PC-9 (cell line): ENCODE measurements around the gene PPP2R2C. TPM values are rescaled to one million over a fixed set of nuclear protein-coding genes. Genes with fewer than 3 reads are reported as not detected.
A peak's percentile ranks its signal among the peaks of the same experiment; 100 is the strongest.

ENCODE experiments used
- BruUV-seq: library from RNA; stranded (reverse); fragments of 400-500 nt; replicated peaks from 2 replicates; lab custom pipeline; 2021; lab: Mats Ljungman, UMichigan
- CTCF ChIA-PET: fragments of 300-600 bp; sonication (Branson Sonifier 250); formaldehyde crosslinking; loops from one replicate; lab custom pipeline; 2022; ENCODE audit warnings: antibody characterized with exemption; lab: Charles Lee
- POLR2A ChIA-PET: fragments of 300-600 bp; sonication (Branson Sonifier 250); formaldehyde crosslinking; loops from one replicate; lab custom pipeline; 2022; ENCODE audit warnings: antibody characterized with exemption; ENCODE audit not compliant: unreplicated experiment; lab: Charles Lee
- DNase-seq, 2 experiments: peaks; one replicate each; pipeline versions ENCODE4 v3.0.0 to v3.0.0-alpha.2; 2015 to 2022; ENCODE audit warnings: mixed read lengths in 1 of 2
- H2AFZ ChIP-seq: fragments of 200-600 bp; sonication (generic); 2 replicates; pipeline ENCODE4 v1.8.1; 2017; ENCODE audit warnings: antibody characterized with exemption
- H3F3A ChIP-seq: fragments of 200-600 bp; sonication (generic); 2 replicates; pipeline ENCODE4 v1.8.1; 2017; ENCODE audit warnings: antibody characterized with exemption, mild to moderate bottlenecking, low read depth; ENCODE audit not compliant: insufficient read depth
- H3K27ac ChIP-seq: fragments of 200-600 bp; sonication (generic); 2 replicates; pipeline ENCODE4 v1.6.1; 2016; ENCODE audit warnings: mixed run types
- H3K27me3 ChIP-seq: fragments of 200-600 bp; sonication (generic); 2 replicates; pipeline ENCODE4 v1.6.1; 2016; ENCODE audit warnings: low read depth, mixed run types; ENCODE audit not compliant: insufficient read depth
- H3K36me3 ChIP-seq: fragments of 200-600 bp; sonication (generic); 2 replicates; pipeline ENCODE4 v1.6.1; 2016; ENCODE audit warnings: low read depth, mixed run types
- H3K4me1 ChIP-seq: fragments of 200-600 bp; sonication (generic); replicated peaks from 2 replicates; pipeline ENCODE4 v1.6.1; 2016; ENCODE audit warnings: mixed run types; ENCODE audit not compliant: insufficient read depth
- H3K4me2 ChIP-seq: fragments of 200-600 bp; sonication (generic); 2 replicates; pipeline ENCODE4 v1.6.1; 2017; ENCODE audit warnings: mixed run types
- H3K4me3 ChIP-seq: fragments of 200-600 bp; sonication (generic); 2 replicates; pipeline ENCODE4 v1.6.1; 2016; ENCODE audit warnings: mixed run types
- H3K79me2 ChIP-seq: fragments of 200-600 bp; sonication (generic); 2 replicates; pipeline ENCODE4 v1.6.1; 2017; ENCODE audit warnings: low read depth, mixed run types
- H3K9me2 ChIP-seq: fragments of 200-600 bp; sonication (generic); 2 replicates; pipeline ENCODE4 v1.8.1; 2017; ENCODE audit warnings: mild to moderate bottlenecking; ENCODE audit not compliant: insufficient read depth
- H3K9me3 ChIP-seq: fragments of 200-600 bp; sonication (generic); 2 replicates; pipeline ENCODE4 v1.8.1; 2016; ENCODE audit warnings: low read depth; ENCODE audit not compliant: insufficient read depth
- H4K20me1 ChIP-seq: fragments of 200-600 bp; sonication (generic); 2 replicates; pipeline ENCODE4 v1.8.1; 2017; ENCODE audit not compliant: insufficient read depth
- EZH2 ChIP-seq: fragments of 200-600 bp; sonication (generic); IDR thresholded peaks from 2 replicates; pipeline ENCODE4 v1.8.0; 2017; ENCODE audit warnings: antibody characterized with exemption, low read depth
- intact Hi-C: fragments of 100-400 bp; cut with micrococcal nuclease; formaldehyde crosslinking; loops from one replicate; pipeline ENCODE4 v1.10.0; 2022; ENCODE audit not compliant: unreplicated experiment
- total RNA-seq: library from RNA; stranded (reverse); gene quantifications from 2 replicates; pipeline ENCODE4 v1.2.3, GENCODE V29; 2021
- TF ChIP-seq, protein P1 (sequence below): fragments of 200-600 bp; sonication (generic); conservative IDR thresholded peaks from 2 replicates; pipeline ENCODE4 v1.6.1; 2017; ENCODE audit warnings: mixed run types, antibody characterized with exemption, mild to moderate bottlenecking, moderate library complexity

PPP2R2C gene
- total RNA-seq, 1 experiment from 2014 or later = 40.9 TPM

DNA sequence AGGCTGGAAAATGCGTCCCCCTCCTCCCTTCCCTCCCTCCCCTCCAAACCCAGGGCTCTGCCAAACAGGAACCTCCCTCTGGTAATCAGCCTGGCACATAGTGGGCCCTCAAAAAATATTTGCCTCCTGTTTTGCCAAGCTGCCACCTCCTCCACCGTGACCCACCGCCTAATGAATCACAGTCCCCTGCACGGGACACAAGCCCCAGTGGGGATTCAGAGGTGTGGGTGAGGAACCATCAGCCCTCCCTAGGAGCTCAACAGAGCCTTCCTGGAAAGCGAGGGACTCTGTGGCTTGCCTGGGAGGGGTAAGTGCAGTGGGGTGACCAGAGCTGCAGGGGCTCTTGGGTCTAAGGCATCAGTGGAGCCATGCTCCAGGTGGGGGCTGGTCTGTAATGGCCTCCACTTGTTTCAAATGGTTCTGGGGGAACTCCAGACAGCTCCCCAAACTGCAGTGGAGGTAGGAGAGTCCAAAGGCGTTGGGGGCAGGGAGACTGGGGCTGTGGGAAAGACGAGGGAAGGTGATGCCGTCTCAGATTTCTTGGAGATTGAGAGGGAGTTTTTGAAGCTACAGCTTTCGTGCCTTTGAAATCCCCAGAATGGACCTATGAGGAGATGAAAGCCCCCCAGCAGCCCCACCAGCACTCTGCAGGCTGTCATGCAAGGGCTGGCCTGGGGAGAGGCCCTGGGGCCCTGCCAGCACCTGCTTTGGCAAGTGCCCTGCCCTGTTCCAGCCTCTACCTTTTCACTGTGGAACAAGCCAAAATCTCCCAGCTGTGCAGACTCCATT is 1.0 kb upstream of the PPP2R2C start:
- H3K36me3 ChIP-seq = no peaks in the 10 kb centered on the region
- H2AFZ ChIP-seq = no peak overlapping the region
- CTCF ChIA-PET = interaction anchor here (0.6 to 0.7 kb wide), 2 partner anchors 74 to 191 kb away, joined by 3 to 10 read pairs; no protein-coding TSS in a partner anchor
- no peak overlapping the region for H3K27ac ChIP-seq
- H3K27me3 ChIP-seq = no peaks in the 10 kb centered on the region
- H3K79me2 ChIP-seq = peaks cover 24% of the 10 kb centered on the region
- H3K9me2 ChIP-seq = no peaks in the 10 kb centered on the region
- H4K20me1 ChIP-seq = no peaks in the 10 kb centered on the region
- TF ChIP-seq, protein P1, sequence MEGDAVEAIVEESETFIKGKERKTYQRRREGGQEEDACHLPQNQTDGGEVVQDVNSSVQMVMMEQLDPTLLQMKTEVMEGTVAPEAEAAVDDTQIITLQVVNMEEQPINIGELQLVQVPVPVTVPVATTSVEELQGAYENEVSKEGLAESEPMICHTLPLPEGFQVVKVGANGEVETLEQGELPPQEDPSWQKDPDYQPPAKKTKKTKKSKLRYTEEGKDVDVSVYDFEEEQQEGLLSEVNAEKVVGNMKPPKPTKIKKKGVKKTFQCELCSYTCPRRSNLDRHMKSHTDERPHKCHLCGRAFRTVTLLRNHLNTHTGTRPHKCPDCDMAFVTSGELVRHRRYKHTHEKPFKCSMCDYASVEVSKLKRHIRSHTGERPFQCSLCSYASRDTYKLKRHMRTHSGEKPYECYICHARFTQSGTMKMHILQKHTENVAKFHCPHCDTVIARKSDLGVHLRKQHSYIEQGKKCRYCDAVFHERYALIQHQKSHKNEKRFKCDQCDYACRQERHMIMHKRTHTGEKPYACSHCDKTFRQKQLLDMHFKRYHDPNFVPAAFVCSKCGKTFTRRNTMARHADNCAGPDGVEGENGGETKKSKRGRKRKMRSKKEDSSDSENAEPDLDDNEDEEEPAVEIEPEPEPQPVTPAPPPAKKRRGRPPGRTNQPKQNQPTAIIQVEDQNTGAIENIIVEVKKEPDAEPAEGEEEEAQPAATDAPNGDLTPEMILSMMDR = no peak
- no peak for TF ChIP-seq EZH2
- intact Hi-C loops = loop anchor here (5.0 kb wide), 4 partner anchors 49 to 131 kb away; no protein-coding TSS in a partner anchor
- H3K4me3 ChIP-seq = no peak overlapping the region
- peaks cover 14% of the 10 kb centered on the region for H3K4me1 ChIP-seq
- H3K4me2 ChIP-seq = no peak overlapping the region
- H3K9me3 ChIP-seq = no peaks in the 10 kb centered on the region
- DNase-seq = no peak
- 0 out of 2 replicates have a peak, but pooled peaks cover 4% of the 10 kb centered on the region for H3F3A ChIP-seq
- POLR2A ChIA-PET = no interaction called here
- no TSS peak for BruUV-seq

DNA sequence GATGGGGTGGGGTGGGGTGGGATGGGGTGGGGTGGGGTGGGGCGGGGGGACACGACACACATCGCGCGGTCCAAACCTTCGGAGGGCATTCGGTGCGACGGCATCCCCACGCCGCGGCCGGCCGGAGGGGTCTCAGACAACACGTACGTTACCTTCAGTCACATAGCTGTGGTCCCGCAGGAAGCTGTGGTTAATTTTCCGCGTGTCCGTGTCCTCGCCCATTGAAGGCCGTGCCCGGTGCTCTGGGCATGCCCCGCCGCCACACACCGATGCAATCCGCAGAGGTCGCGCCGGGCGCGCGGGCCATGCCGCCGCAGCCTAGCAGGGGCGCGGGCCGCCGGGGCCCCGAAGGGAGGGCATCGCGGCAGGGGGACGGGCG is 417 bp downstream of the PPP2R2C start:
- no peak overlapping the region for H2AFZ ChIP-seq
- H3K79me2 ChIP-seq = peaks cover 36% of the 10 kb centered on the region
- H3K27ac ChIP-seq = no peak overlapping the region
- BruUV-seq = no TSS peak
- CTCF ChIA-PET = interaction anchor here (0.7 kb wide), 1 partner anchor 66 kb away, joined by 3 read pairs; no protein-coding TSS in a partner anchor
- no peaks in the 10 kb centered on the region for H3K4me1 ChIP-seq
- H3K9me3 ChIP-seq = no peaks in the 10 kb centered on the region
- intact Hi-C loops = loop anchor here (5.0 kb wide), 4 partner anchors 50 to 130 kb away; no protein-coding TSS in a partner anchor
- POLR2A ChIA-PET = no interaction called here
- peak overlapping the region; percentile 49 for H3K4me3 ChIP-seq
- no peaks in the 10 kb centered on the region for H3K27me3 ChIP-seq
- TF ChIP-seq, protein P1 = no peak
- no peak for TF ChIP-seq EZH2
- peak in 1 of 2 experiments; percentile 16 for DNase-seq
- H3K36me3 ChIP-seq = no peaks in the 10 kb centered on the region
- no peaks in the 10 kb centered on the region for H3K9me2 ChIP-seq
- H3K4me2 ChIP-seq = peak overlapping the region; percentile 31; the same call in 1 of the 2 replicates
- H4K20me1 ChIP-seq = no peaks in the 10 kb centered on the region
- H3F3A ChIP-seq = 0 out of 2 replicates have a peak, but pooled peaks cover under 1% of the 10 kb centered on the region

DNA sequence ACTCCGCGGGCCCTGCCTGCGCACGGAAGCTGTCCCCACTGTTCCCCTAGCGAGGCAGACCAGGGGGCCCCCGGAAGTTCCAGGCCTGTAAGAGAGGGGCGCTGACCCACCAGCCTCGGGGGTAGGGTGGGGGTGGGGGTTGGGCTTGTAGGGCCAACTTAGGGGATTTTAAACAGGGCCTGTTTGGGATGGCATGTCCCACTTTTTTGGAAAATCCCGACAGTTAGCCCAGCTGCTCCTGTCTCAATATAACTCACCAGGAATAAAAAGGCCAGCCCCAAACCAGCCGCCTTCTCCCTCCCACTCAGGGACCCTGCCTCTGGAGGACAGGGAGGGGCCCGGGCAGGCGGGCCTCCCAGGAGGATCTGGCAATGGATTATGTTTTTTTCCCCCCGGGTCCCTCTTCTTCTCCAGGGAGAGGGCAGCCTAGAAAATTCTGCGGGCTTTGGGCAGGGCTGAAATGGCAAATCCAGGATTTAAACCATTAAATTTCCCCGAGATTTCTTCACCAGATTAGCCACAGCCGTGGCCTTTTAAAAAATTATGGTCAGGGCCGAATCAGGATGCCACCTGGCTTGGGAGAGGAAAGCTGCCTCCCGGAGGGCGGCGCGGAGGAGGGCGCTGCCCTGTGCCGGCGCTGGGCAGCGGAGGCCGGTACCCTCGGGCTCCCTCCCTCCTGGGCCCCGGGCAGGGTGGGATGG is 957 bp downstream of the PPP2R2C start:
- Histone ChIP-seq H3K27ac (peak overlapping the region; percentile 69), H3K4me1 (no peaks in the 10 kb centered on the region), H3K4me2 (peak overlapping the region; percentile 81), H3K79me2 (peaks cover 41% of the 10 kb centered on the region), H3K4me3 (peak overlapping the region; percentile 69), H3K27me3 (no peaks in the 10 kb centered on the region), H2AFZ (peak overlapping the region; percentile 79), H3K9me3 (no peaks in the 10 kb centered on the region), H3F3A (no peaks in the 10 kb centered on the region), H3K9me2 (no peaks in the 10 kb centered on the region), H3K36me3 (no peaks in the 10 kb centered on the region), H4K20me1 (no peaks in the 10 kb centered on the region)
- TF ChIP-seq EZH2 = no peak
- TF ChIP-seq, protein P1 = no peak
- intact Hi-C loops = loop anchor here (5.0 kb wide), 4 partner anchors 51 to 129 kb away; no protein-coding TSS in a partner anchor
- no peak for DNase-seq
- POLR2A ChIA-PET = no interaction called here
- CTCF ChIA-PET = interaction anchor here (0.7 kb wide), 3 partner anchors 48 to 80 kb away, joined by 3 to 11 read pairs (median 7); no protein-coding TSS in a partner anchor
- TSS peak; percentile 93 for BruUV-seq
